ENCODE measurements around the gene OCSTAMP. TPM values are rescaled to one million over a fixed set of nuclear protein-coding genes. Genes with fewer than 3 reads are reported as not detected.

The OCSTAMP gene
- total RNA-seq, 3 donors from 2014 or later (not counting 1 experiment from before 2014, with no cell fraction given) = not detected

DNA sequence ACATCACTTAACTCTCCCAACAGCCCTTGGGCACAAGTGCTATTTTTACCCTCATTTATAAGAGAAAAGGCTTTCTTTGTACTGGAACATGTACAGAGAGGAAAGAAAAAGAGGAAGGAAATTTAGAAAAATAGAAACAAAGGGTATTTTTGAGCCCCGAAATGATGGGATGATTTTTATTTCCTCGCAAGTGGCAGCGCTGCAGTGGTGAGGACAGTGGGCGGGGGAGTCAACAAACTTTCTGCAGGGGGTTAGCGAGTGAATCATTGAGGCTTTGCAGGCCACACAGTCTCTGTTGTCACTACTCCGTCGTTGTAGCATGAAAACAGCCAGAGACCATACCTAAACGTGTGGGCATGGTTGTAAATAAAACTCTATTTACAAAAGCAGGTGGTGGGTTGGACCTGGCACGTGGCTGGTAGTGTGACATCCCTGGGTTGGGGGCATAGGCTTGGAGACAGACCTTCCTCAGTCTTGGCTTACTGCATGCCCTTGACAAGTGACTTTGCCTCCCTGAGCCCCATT, 25.5 kb upstream of the OCSTAMP start:
- Mint-ChIP-seq H3K36me3 (no peaks in the 10 kb centered on the region), H3K4me3 (no peak overlapping the region), H3K27ac (no peak overlapping the region), H3K9me3 (no peaks in the 10 kb centered on the region), H3K27me3 (ENCODE audit: low read depth in 2 of 2) (peaks cover under 1 to 9% of the 10 kb centered on the region in 2 donors), H3K4me1 (no peaks in the 10 kb centered on the region)
- Histone ChIP-seq H3K36me3 (ENCODE audit: control insufficient read depth, insufficient read depth, low read length) (no peaks in the 10 kb centered on the region), H3K27me3 (ENCODE audit: control insufficient read depth, insufficient read depth, low read length) (no peaks in the 10 kb centered on the region), H3K4me1 (ENCODE audit: control insufficient read depth, insufficient read depth, low read length) (no peaks in the 10 kb centered on the region), H3K27ac (ENCODE audit: low read length) (no peak overlapping the region), H3K9me3 (ENCODE audit: control insufficient read depth, insufficient read depth, low read length) (no peaks in the 10 kb centered on the region), H3K4me3 (ENCODE audit: low read length) (no peak overlapping the region)
- DNase-seq (no peak), ATAC-seq (no peak)
- TF ChIP-seq, protein P1, sequence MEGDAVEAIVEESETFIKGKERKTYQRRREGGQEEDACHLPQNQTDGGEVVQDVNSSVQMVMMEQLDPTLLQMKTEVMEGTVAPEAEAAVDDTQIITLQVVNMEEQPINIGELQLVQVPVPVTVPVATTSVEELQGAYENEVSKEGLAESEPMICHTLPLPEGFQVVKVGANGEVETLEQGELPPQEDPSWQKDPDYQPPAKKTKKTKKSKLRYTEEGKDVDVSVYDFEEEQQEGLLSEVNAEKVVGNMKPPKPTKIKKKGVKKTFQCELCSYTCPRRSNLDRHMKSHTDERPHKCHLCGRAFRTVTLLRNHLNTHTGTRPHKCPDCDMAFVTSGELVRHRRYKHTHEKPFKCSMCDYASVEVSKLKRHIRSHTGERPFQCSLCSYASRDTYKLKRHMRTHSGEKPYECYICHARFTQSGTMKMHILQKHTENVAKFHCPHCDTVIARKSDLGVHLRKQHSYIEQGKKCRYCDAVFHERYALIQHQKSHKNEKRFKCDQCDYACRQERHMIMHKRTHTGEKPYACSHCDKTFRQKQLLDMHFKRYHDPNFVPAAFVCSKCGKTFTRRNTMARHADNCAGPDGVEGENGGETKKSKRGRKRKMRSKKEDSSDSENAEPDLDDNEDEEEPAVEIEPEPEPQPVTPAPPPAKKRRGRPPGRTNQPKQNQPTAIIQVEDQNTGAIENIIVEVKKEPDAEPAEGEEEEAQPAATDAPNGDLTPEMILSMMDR (IDR thresholded peaks at IDR 0.05) = no peak
- intact Hi-C loops (cut with micrococcal nuclease) = no loop called here
- 15% methylated on average over 9 of the region's 9 CpGs for WGBS (ENCODE audit: insufficient coverage)

- Histone ChIP-seq H3K4me1 (ENCODE audit: control insufficient read depth, insufficient read depth, low read length) (no peaks in the 10 kb centered on the region), H3K9me3 (ENCODE audit: control insufficient read depth, insufficient read depth, low read length) (no peaks in the 10 kb centered on the region), H3K36me3 (ENCODE audit: control insufficient read depth, insufficient read depth, low read length) (no peaks in the 10 kb centered on the region), H3K27me3 (ENCODE audit: control insufficient read depth, insufficient read depth, low read length) (no peaks in the 10 kb centered on the region), H3K4me3 (ENCODE audit: low read length) (no peak overlapping the region), H3K27ac (ENCODE audit: low read length) (no peak overlapping the region)
- ATAC-seq = no peak
- Mint-ChIP-seq H3K4me1 (no peaks in the 10 kb centered on the region), H3K36me3 (no peaks in the 10 kb centered on the region), H3K9me3 (no peaks in the 10 kb centered on the region), H3K27ac (no peak overlapping the region), H3K27me3 (ENCODE audit: low read depth in 2 of 2) (peaks cover 4 to 15% of the 10 kb centered on the region in 2 donors), H3K4me3 (no peak overlapping the region)
- TF ChIP-seq, protein P1 (IDR thresholded peaks at IDR 0.05) = no peak
- DNase-seq = no peak
- intact Hi-C loops (cut with micrococcal nuclease) = no loop called here
- WGBS (ENCODE audit: insufficient coverage) = 70% methylated on average over 5 of the region's 5 CpGs
Observed at GRCh38 chr20:46575394-46575793, 24.9 kb upstream of the OCSTAMP start.

DNA sequence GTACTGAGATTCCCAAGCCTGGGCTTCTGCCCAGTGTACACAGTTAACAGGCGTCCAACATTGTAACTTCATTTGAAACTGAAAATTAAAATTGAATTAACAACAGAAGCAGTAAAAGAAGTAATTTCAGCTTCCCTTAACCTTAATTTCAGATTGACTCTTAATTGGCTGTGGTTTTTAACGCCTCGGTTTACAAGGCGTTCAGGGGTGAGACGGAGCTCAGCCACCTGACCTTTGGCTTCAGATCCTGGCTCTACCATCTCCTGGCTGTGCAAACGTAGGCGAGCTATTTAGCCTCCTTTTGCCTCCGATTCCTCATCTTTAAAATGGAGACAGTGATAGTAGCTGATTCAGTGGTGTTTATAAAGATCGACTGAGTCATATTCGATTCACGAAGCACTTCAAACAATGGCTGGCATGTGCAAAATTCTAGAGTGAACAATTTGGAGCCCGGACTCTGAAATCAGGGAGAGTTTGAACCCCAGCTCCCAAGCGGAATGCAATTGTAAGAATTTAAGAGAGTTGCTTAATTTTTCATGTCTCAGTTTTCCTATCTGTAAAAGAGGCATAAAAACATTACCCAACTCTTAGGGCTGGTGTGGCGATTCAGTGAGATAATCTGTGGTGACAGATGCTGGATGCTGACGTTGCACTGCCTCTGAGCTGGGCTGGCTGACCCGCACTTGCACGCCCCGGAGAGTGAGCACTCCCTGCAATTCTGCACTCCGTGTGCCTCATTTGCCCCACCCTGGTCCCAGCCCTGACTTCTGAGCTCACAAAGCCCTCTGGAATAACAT, 23.5 kb upstream of the OCSTAMP start:
- intact Hi-C loops (cut with micrococcal nuclease) = no loop called here
- H3K27me3 Mint-ChIP-seq (ENCODE audit: low read depth in 2 of 2) = peaks cover 4 to 17% of the 10 kb centered on the region in 2 donors
- Histone ChIP-seq H3K4me3 (ENCODE audit: low read length) (no peak overlapping the region), H3K27ac (ENCODE audit: low read length) (no peak overlapping the region), H3K36me3 (ENCODE audit: control insufficient read depth, insufficient read depth, low read length) (no peaks in the 10 kb centered on the region), H3K4me1 (ENCODE audit: control insufficient read depth, insufficient read depth, low read length) (no peaks in the 10 kb centered on the region), H3K27me3 (ENCODE audit: control insufficient read depth, insufficient read depth, low read length) (no peaks in the 10 kb centered on the region), H3K9me3 (ENCODE audit: control insufficient read depth, insufficient read depth, low read length) (no peaks in the 10 kb centered on the region)
- DNase-seq (no peak), ATAC-seq (no peak)
- H3K4me3 Mint-ChIP-seq = no peak overlapping the region
- WGBS (ENCODE audit: insufficient coverage) = 85% methylated on average over 19 of the region's 19 CpGs
- H3K9me3 Mint-ChIP-seq = no peaks in the 10 kb centered on the region
- H3K4me1 Mint-ChIP-seq = no peaks in the 10 kb centered on the region
- no peaks in the 10 kb centered on the region for H3K36me3 Mint-ChIP-seq
- TF ChIP-seq, protein P1 (IDR thresholded peaks at IDR 0.05) = no peak
- no peak overlapping the region for H3K27ac Mint-ChIP-seq

Measured in natural killer cell (primary cell).